ENCODE results near the gene ALAS2. TPM values are rescaled to one million over a fixed set of nuclear protein-coding genes. Genes with fewer than 3 reads are reported as not detected.

Gene ALAS2
- total and polyA plus RNA-seq, 3 experiments from 2014 or later: not detected

- Histone ChIP-seq H3K9me3 (ENCODE audit: low read length) (no peaks in the 10 kb centered on the region), H3K4me3 (ENCODE audit: low read length) (no peak overlapping the region), H3K27me3 (ENCODE audit: insufficient read depth, low read length, poor library complexity, severe bottlenecking) (no peaks in the 10 kb centered on the region), H3K36me3 (ENCODE audit: insufficient read depth, low read length) (no peaks in the 10 kb centered on the region), H3K4me1 (ENCODE audit: insufficient read depth, low read length) (no peaks in the 10 kb centered on the region), H3K27ac (ENCODE audit: low read depth, low read length) (no peak overlapping the region)
- ChIA-PET CTCF (no interaction called here), POLR2A (no interaction called here)
- Mint-ChIP-seq H3K36me3 (no peaks in the 10 kb centered on the region), H3K27ac (no peak overlapping the region), H3K27me3 (peaks cover 4 to 19% of the 10 kb centered on the region in 2 donors), H3K9me3 (peaks cover 0 to 4% (median 0%) of the 10 kb centered on the region in 5 donors), H3K4me1 (no peaks in the 10 kb centered on the region), H3K4me3 (no peak overlapping the region)
- DNase-seq: no peak
Observed at GRCh38 chrX:54978448-54978847, 52.3 kb downstream of the ALAS2 start.

DNA sequence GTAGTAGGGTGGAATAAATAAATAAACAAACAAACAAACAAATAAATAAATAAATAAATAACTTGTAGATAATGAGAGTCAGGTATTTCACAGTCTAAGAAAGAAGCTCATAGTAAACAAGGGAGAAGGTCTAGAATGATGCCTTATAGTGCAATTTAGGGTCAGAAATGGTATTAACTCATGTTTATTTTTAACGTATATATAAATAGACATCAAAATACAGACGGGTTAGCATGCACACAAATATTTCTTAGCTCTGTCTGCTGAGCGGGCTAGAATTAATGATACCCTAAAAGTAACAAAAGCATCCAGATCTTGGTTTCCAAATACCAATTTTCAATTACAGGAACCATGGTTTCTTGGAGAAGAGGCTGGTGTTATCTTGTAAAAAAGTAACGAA, 53.4 kb downstream of the ALAS2 start:
- Mint-ChIP-seq H3K9me3 (peaks cover 0 to 2% (median 0%) of the 10 kb centered on the region in 5 donors), H3K27ac (no peak overlapping the region), H3K36me3 (no peaks in the 10 kb centered on the region), H3K4me3 (no peak overlapping the region), H3K27me3 (peaks cover 4 to 23% of the 10 kb centered on the region in 2 donors), H3K4me1 (no peaks in the 10 kb centered on the region)
- Histone ChIP-seq H3K4me1 (ENCODE audit: insufficient read depth, low read length) (no peaks in the 10 kb centered on the region), H3K4me3 (ENCODE audit: low read length) (no peak overlapping the region), H3K36me3 (ENCODE audit: insufficient read depth, low read length) (no peaks in the 10 kb centered on the region), H3K9me3 (ENCODE audit: low read length) (no peaks in the 10 kb centered on the region), H3K27me3 (ENCODE audit: insufficient read depth, low read length, poor library complexity, severe bottlenecking) (no peaks in the 10 kb centered on the region), H3K27ac (ENCODE audit: low read depth, low read length) (no peak overlapping the region)
- ChIA-PET CTCF (no interaction called here), POLR2A (no interaction called here)
- DNase-seq: no peak

GRCh38 chrX:54964766-54965497, 65.8 kb downstream of the ALAS2 start:
- Histone ChIP-seq H3K4me3 (ENCODE audit: low read length) (no peak overlapping the region), H3K4me1 (ENCODE audit: insufficient read depth, low read length) (peaks cover 10% of the 10 kb centered on the region), H3K27me3 (ENCODE audit: insufficient read depth, low read length, poor library complexity, severe bottlenecking) (no peaks in the 10 kb centered on the region), H3K36me3 (ENCODE audit: insufficient read depth, low read length) (no peaks in the 10 kb centered on the region), H3K27ac (ENCODE audit: low read depth, low read length) (no peak overlapping the region), H3K9me3 (ENCODE audit: low read length) (no peaks in the 10 kb centered on the region)
- Mint-ChIP-seq H3K27ac (peak overlapping the region in 2 of 8 donors; percentile 4 to 41), H3K9me3 (peaks cover 0 to 4% (median 3%) of the 10 kb centered on the region in 5 donors), H3K27me3 (peaks cover 0 to 3% of the 10 kb centered on the region in 2 donors), H3K4me3 (peak overlapping the region in 2 of 7 donors; percentile 4 to 47), H3K36me3 (no peaks in the 10 kb centered on the region), H3K4me1 (peaks cover 8 to 16% (median 14%) of the 10 kb centered on the region in 3 donors)
- ChIA-PET POLR2A (no interaction called here), CTCF (no interaction called here)
- DNase-seq: peak in 1 of 5 donors; percentile 50

DNA sequence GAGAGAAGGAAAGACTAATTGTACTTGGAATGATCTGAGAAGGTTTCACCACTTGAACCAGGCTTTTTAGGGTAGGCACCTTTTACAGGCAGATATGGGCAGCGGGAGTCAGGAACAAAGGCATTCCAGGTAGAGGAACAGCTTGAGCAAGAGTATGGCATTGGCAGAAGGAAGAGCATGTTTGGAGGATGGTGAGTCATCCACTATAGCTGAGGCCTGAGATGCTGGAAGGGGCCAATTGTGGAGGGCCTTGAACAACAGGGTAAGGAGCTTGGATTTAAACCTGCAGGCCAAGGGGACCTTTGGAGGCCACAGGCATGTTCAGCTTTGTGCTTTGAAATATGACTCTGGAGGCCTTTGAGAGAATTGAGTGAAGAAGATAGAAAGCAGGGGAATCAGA, 69.0 kb downstream of the ALAS2 start:
- H3K27me3 Mint-ChIP-seq: peaks cover 0 to 7% of the 10 kb centered on the region in 2 donors
- no peaks in the 10 kb centered on the region for H3K36me3 Mint-ChIP-seq
- Histone ChIP-seq H3K4me1 (ENCODE audit: insufficient read depth, low read length) (peaks cover 10% of the 10 kb centered on the region), H3K27ac (ENCODE audit: low read depth, low read length) (no peak overlapping the region), H3K9me3 (ENCODE audit: low read length) (no peaks in the 10 kb centered on the region), H3K4me3 (ENCODE audit: low read length) (no peak overlapping the region), H3K36me3 (ENCODE audit: insufficient read depth, low read length) (no peaks in the 10 kb centered on the region), H3K27me3 (ENCODE audit: insufficient read depth, low read length, poor library complexity, severe bottlenecking) (no peaks in the 10 kb centered on the region)
- no peak for DNase-seq
- ChIA-PET CTCF (no interaction called here), POLR2A (no interaction called here)
- H3K4me1 Mint-ChIP-seq: peaks cover 8 to 16% (median 14%) of the 10 kb centered on the region in 3 donors
- no peak overlapping the region for H3K4me3 Mint-ChIP-seq
- no peaks in the 10 kb centered on the region for H3K9me3 Mint-ChIP-seq
- H3K27ac Mint-ChIP-seq: no peak overlapping the region

Other genes starting within 250 kb of the ALAS2 start
- gene ITIH6, start 232.7 kb downstream of the ALAS2 start, total RNA-seq: not detected
- not detected for gene ITIH6, start 232.7 kb downstream of the ALAS2 start, polyA plus RNA-seq
- gene MAGED2, start 223.2 kb downstream of the ALAS2 start, total RNA-seq: 10 to 100 TPM; 43.0 to 45.6 TPM
- 124 TPM for gene MAGED2, start 223.2 kb downstream of the ALAS2 start, polyA plus RNA-seq
- gene TRO, start 110.2 kb downstream of the ALAS2 start, total RNA-seq: 1 to 10 TPM; 3.4 to 4.2 TPM
- 1.8 TPM for gene TRO, start 110.2 kb downstream of the ALAS2 start, polyA plus RNA-seq
- gene PFKFB1, start 36.8 kb downstream of the ALAS2 start, total RNA-seq: under 1 TPM; 0.53 to 0.69 TPM
- not detected for gene PFKFB1, start 36.8 kb downstream of the ALAS2 start, polyA plus RNA-seq
- gene APEX2, start 30.6 kb downstream of the ALAS2 start, total RNA-seq: 10 to 100 TPM; 35.2 to 42.8 TPM
- 26.0 TPM for gene APEX2, start 30.6 kb downstream of the ALAS2 start, polyA plus RNA-seq
- not detected for gene PAGE2B, start 44.1 kb upstream of the ALAS2 start, total RNA-seq
- gene PAGE2B, start 44.1 kb upstream of the ALAS2 start, polyA plus RNA-seq: not detected
- not detected for gene PAGE2, start 58.0 kb upstream of the ALAS2 start, total RNA-seq
- not detected for gene PAGE2, start 58.0 kb upstream of the ALAS2 start, polyA plus RNA-seq
- 1 to 10 TPM; 1.1 to 1.3 TPM for gene PAGE5, start 189.4 kb upstream of the ALAS2 start, total RNA-seq
- gene PAGE5, start 189.4 kb upstream of the ALAS2 start, polyA plus RNA-seq: not detected
- not detected for gene PAGE3, start 233.9 kb upstream of the ALAS2 start, total RNA-seq
- gene PAGE3, start 233.9 kb upstream of the ALAS2 start, polyA plus RNA-seq: not detected